Measurements from ENCODE around the gene FAH.

The FAH gene

GRCh38 chr15:80188251-80188650, 35.5 kb downstream of the FAH start:
- TF ChIP-seq GATA3 (IDR thresholded peaks at IDR 0.05; ENCODE audit: low read depth, low read length) (no peak), GATA2 (IDR thresholded peaks at IDR 0.05; ENCODE audit: low read depth, low read length) (no peak)

- TF ChIP-seq GATA2 (IDR thresholded peaks at IDR 0.05; ENCODE audit: low read depth, low read length) (no peak), GATA3 (IDR thresholded peaks at IDR 0.05; ENCODE audit: low read depth, low read length) (no peak)
Observed at GRCh38 chr15:80191198-80191597, 38.4 kb downstream of the FAH start.

- no peak for TF ChIP-seq GATA2 (IDR thresholded peaks at IDR 0.05; ENCODE audit: low read depth, low read length)
Observed at GRCh38 chr15:80191897-80192595, 39.2 kb downstream of the FAH start.

- TF ChIP-seq GATA2 (IDR thresholded peaks at IDR 0.05; ENCODE audit: low read depth, low read length) (no peak), GATA3 (IDR thresholded peaks at IDR 0.05; ENCODE audit: low read depth, low read length) (no peak)
Observed at GRCh38 chr15:80194186-80194585, 41.4 kb downstream of the FAH start.

GRCh38 chr15:80194914-80195313, 42.1 kb downstream of the FAH start:
- TF ChIP-seq GATA2 (IDR thresholded peaks at IDR 0.05; ENCODE audit: low read depth, low read length) = no peak
- no peak for TF ChIP-seq GATA3 (IDR thresholded peaks at IDR 0.05; ENCODE audit: low read depth, low read length)

- no peak for TF ChIP-seq GATA3 (IDR thresholded peaks at IDR 0.05; ENCODE audit: low read depth, low read length)
- TF ChIP-seq GATA2 (IDR thresholded peaks at IDR 0.05; ENCODE audit: low read depth, low read length) = no peak
Observed at GRCh38 chr15:80199366-80199765, 46.6 kb downstream of the FAH start.

- TF ChIP-seq GATA2 (IDR thresholded peaks at IDR 0.05; ENCODE audit: low read depth, low read length) (no peak), GATA3 (IDR thresholded peaks at IDR 0.05; ENCODE audit: low read depth, low read length) (no peak)
Observed at GRCh38 chr15:80199869-80200268, 47.1 kb downstream of the FAH start.

- TF ChIP-seq GATA2 (IDR thresholded peaks at IDR 0.05; ENCODE audit: low read depth, low read length) = no peak
Observed at GRCh38 chr15:80201256-80202015, 48.6 kb downstream of the FAH start.

GRCh38 chr15:80202016-80202315, 49.2 kb downstream of the FAH start:
- TF ChIP-seq GATA3 (IDR thresholded peaks at IDR 0.05; ENCODE audit: low read depth, low read length) (no peak), GATA2 (IDR thresholded peaks at IDR 0.05; ENCODE audit: low read depth, low read length) (no peak)

- no peak for TF ChIP-seq GATA2 (IDR thresholded peaks at IDR 0.05; ENCODE audit: low read depth, low read length)
- TF ChIP-seq GATA3 (IDR thresholded peaks at IDR 0.05; ENCODE audit: low read depth, low read length) = no peak
Observed at GRCh38 chr15:80202641-80203360, 50.0 kb downstream of the FAH start.

- no peak for TF ChIP-seq GATA2 (IDR thresholded peaks at IDR 0.05; ENCODE audit: low read depth, low read length)
- TF ChIP-seq GATA3 (IDR thresholded peaks at IDR 0.05; ENCODE audit: low read depth, low read length) = no peak
Observed at GRCh38 chr15:80203361-80203885, 50.6 kb downstream of the FAH start.

GRCh38 chr15:80204231-80204630, 51.4 kb downstream of the FAH start:
- TF ChIP-seq GATA3 (IDR thresholded peaks at IDR 0.05; ENCODE audit: low read depth, low read length) (no peak), GATA2 (IDR thresholded peaks at IDR 0.05; ENCODE audit: low read depth, low read length) (no peak)

- TF ChIP-seq GATA3 (IDR thresholded peaks at IDR 0.05; ENCODE audit: low read depth, low read length) (no peak), GATA2 (IDR thresholded peaks at IDR 0.05; ENCODE audit: low read depth, low read length) (no peak)
Observed at GRCh38 chr15:80207887-80208286, 55.1 kb downstream of the FAH start.

All from SH-SY5Y (cell line).